Keratinocyte (primary cell): Measurements from ENCODE around the gene CSTF2T.

Experiments
- EZH2 ChIP-seq: IDR thresholded peaks from one replicate; pipeline ENCODE4 v1.6.1; 2012; ENCODE audit warnings: inconsistent platforms, mild to moderate bottlenecking, low read length, moderate library complexity
- TF ChIP-seq, protein P1 (sequence below), 3 experiments: IDR thresholded peaks in 1 of 3; conservative IDR thresholded peaks in 1 of 3; optimal IDR thresholded peaks in 1 of 3; 2 replicates in 2 of 3; 3 replicates in 1 of 3; pipeline versions ENCODE3 to v1.5.1; 2011; ENCODE audit warnings: low read length in 3 of 3, mild to moderate bottlenecking in 3 of 3, moderate library complexity in 2 of 3, control low read depth in 1 of 3, inconsistent platforms in 1 of 3; ENCODE audit not compliant: insufficient read depth in 2 of 3; ENCODE audit errors: extremely low read depth in 1 of 3

DNA sequence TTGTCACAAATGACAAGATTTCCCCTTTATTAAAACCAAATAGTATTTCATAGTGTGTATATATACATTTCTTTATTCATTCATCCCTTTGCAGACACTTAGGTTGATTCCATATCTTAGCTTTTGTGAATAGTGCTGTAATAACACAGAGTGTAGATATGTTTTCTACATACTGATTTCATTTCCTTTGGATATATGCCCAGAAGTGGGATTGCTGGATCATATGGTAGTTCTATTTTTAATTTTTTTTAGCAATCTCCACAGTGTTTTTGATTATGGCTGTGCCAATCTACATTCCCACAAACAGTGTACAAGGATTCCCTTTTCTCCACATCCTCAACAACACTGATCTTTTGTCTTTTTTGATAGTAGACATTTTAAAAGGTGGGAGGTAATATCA, 46.4 kb downstream of the CSTF2T start:
- TF ChIP-seq, protein P1, sequence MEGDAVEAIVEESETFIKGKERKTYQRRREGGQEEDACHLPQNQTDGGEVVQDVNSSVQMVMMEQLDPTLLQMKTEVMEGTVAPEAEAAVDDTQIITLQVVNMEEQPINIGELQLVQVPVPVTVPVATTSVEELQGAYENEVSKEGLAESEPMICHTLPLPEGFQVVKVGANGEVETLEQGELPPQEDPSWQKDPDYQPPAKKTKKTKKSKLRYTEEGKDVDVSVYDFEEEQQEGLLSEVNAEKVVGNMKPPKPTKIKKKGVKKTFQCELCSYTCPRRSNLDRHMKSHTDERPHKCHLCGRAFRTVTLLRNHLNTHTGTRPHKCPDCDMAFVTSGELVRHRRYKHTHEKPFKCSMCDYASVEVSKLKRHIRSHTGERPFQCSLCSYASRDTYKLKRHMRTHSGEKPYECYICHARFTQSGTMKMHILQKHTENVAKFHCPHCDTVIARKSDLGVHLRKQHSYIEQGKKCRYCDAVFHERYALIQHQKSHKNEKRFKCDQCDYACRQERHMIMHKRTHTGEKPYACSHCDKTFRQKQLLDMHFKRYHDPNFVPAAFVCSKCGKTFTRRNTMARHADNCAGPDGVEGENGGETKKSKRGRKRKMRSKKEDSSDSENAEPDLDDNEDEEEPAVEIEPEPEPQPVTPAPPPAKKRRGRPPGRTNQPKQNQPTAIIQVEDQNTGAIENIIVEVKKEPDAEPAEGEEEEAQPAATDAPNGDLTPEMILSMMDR (optimal IDR thresholded peaks at IDR 0.05 in 1 of 3, IDR thresholded peaks at IDR 0.05 in 1 of 3, conservative IDR thresholded peaks at IDR 0.05 in 1 of 3; ENCODE audit: extremely low read depth in 1 of 3, insufficient read depth in 2 of 3, low read length in 3 of 3): no peak
- no peak for TF ChIP-seq EZH2
